Gastroesophageal sphincter (tissue), 4 donors: ENCODE data around the gene NECAP2. TPM values are rescaled to one million over a fixed set of nuclear protein-coding genes. Genes with fewer than 3 reads are reported as not detected.
A peak's percentile ranks its signal among the peaks of the same experiment; 100 is the strongest.
"Not testable (repeated sequence)": the region's sequence is repeated elsewhere in the genome, so short reads cannot be mapped to it uniquely, and the experiment has no call there.

Experiments used
- ATAC-seq: fragments of 150-250 bp; one replicate; pipeline ENCODE4 v1.9.1; 2016; ENCODE audit warnings: mild to moderate bottlenecking, moderate library complexity
- H3K27ac ChIP-seq, 4 donors: fragments of 200-600 bp; sonication (generic) in 3 of 4; 1 replicate in 3 of 4; 2 replicates in 1 of 4; pipeline ENCODE4 v1.5.1; 2016 to 2019
- H3K27me3 ChIP-seq: fragments of 200-600 bp; sonication (generic); one replicate; pipeline ENCODE4 v1.5.1; 2019
- H3K36me3 ChIP-seq, 2 donors: fragments of 200-600 bp; sonication (generic); one replicate each; pipeline ENCODE4 v1.5.1; 2019; ENCODE audit warnings: control low read depth in 1 of 2
- H3K4me1 ChIP-seq, 3 donors: fragments of 200-600 bp; sonication (generic); 1 replicate in 2 of 3; 2 replicates in 1 of 3; pipeline ENCODE4 v1.5.1; 2016 to 2019; ENCODE audit warnings: control low read depth in 2 of 3
- H3K4me3 ChIP-seq, 2 donors: fragments of 200-600 bp; sonication (generic); one replicate each; pipeline ENCODE4 v1.5.1; 2019; ENCODE audit warnings: mild to moderate bottlenecking in 1 of 2, moderate library complexity in 1 of 2
- H3K9me3 ChIP-seq, 3 donors: fragments of 200-600 bp; sonication (generic); one replicate each; pipeline ENCODE4 v1.5.1; 2017 to 2019; ENCODE audit warnings: control low read depth in 2 of 3
- CTCF ChIP-seq, 4 experiments: fragments of 200-600 bp in 2 of 4; fragments of 450-650 bp in 2 of 4; sonication (generic) in 1 of 4; IDR thresholded peaks; one replicate each; pipeline ENCODE4 v1.5.1; 2017 to 2019; ENCODE audit warnings: antibody characterized with exemption in 4 of 4, mild to moderate bottlenecking in 2 of 4, moderate library complexity in 2 of 4
- EP300 ChIP-seq: sonication (generic); formaldehyde crosslinking; IDR thresholded peaks from one replicate; pipeline ENCODE4 v1.6.1; 2017; ENCODE audit warnings: antibody characterized with exemption, mild to moderate bottlenecking
- POLR2A ChIP-seq, 2 donors: fragments of 450-650 bp; IDR thresholded peaks; one replicate each; pipeline ENCODE4 v1.6.1; 2017; ENCODE audit warnings: antibody characterized with exemption in 2 of 2, mild to moderate bottlenecking in 2 of 2, moderate library complexity in 1 of 2
- POLR2AphosphoS5 ChIP-seq: sonication (generic); formaldehyde crosslinking; IDR thresholded peaks from one replicate; pipeline ENCODE4 v1.6.1; 2017; ENCODE audit warnings: antibody characterized with exemption
- WGBS, 2 donors: methylation state at CpG; one replicate each; pipeline ENCODE4 v1.1.5; 2018; ENCODE audit warnings: low coverage in 1 of 2; 5-methylcytosine and 5-hydroxymethylcytosine counted together
- total RNA-seq, 4 donors: library from RNA; depleted of rRNA; stranded (reverse); fragments of >200 nt; gene quantifications; one replicate each; pipeline ENCODE4 v1.1.0, GENCODE V29; 2016

The NECAP2 gene
- total RNA-seq, 4 donors from 2014 or later: 31.4 to 43.2 (median 37.6) TPM

DNA sequence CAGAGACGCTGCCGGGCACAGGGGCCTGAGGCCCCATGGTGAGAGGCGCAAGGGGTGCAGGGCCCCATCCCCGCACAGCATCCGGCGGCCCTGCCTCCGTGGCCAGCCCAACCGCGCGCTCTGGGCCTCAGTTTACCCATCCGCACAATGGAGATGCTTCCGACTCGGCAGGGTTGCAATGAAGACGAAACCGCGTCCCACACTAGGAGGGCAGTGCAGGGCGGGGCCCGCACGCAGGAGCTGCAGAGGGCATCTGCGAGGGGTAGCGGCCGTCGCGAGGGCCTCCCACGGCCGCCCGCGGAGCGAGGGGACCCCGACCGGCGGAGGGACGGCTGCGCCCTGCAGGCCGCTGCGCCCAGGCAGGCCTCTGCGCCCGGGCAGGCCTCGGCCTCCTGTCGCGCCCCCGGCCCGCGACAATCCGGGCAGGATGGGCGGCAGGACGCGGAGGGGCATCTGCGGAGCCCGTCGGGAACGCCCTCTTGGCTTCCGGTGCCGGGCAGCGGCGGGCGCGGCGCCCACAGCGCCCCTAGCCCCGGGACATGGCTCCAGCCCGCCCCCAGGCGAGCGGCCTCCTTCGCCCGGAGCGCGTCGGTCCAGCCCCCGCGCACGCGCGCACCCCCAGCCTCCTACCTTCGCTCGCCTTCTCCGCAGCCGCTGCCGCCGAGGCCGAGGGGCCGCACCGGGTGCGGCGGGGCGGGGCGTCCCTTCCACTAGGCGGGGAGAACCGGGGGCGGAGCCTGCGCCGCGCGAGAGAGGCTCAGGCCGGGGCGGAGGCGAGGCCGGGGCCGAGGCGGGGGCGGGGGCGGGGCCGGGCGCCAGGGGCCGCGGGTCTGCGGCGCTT is 58.3 kb downstream of the NECAP2 start:
- 3% methylated on average over 7 of the region's 108 CpGs; no CpG with 5 or more reads in 1 of the 2 donors for WGBS, 2 donors
- H3K4me1 ChIP-seq: peaks cover 0 to 29% (median 0%) of the 10 kb centered on the region in 3 donors
- no peaks in the 10 kb centered on the region for H3K9me3 ChIP-seq
- H3K4me3 ChIP-seq: peak overlapping the region; percentile 66 to 91
- H3K27ac ChIP-seq: peak overlapping the region; percentile 21 to 91 (median 89)
- H3K27me3 ChIP-seq: no peaks in the 10 kb centered on the region
- ATAC-seq: peak; percentile 94
- no peaks in the 10 kb centered on the region for H3K36me3 ChIP-seq
- peak; percentile 54 to 57 for TF ChIP-seq POLR2A (IDR thresholded peaks at IDR 0.05)
- peak; percentile 64 for TF ChIP-seq POLR2AphosphoS5
- no peak for TF ChIP-seq EP300
- peak in 3 of 4 experiments; percentile 6 to 50 (median 24) for TF ChIP-seq CTCF (IDR thresholded peaks at IDR 0.05)

GRCh38 chr1:16500466-16500865 is 59.9 kb downstream of the NECAP2 start:
- H3K4me1 ChIP-seq: peaks cover 0 to 29% (median 0%) of the 10 kb centered on the region in 3 donors
- peak overlapping the region in 1 of 4 donors; percentile 91 for H3K27ac ChIP-seq
- 90 to 100% methylated on average over 2 to 10 of the region's 11 CpGs for WGBS, 2 donors
- H3K4me3 ChIP-seq, ATAC-seq, H3K36me3 ChIP-seq, H3K27me3 ChIP-seq, H3K9me3 ChIP-seq: not testable (repeated sequence)

- not testable (repeated sequence) for H3K27ac ChIP-seq, H3K9me3 ChIP-seq, H3K4me3 ChIP-seq, H3K27me3 ChIP-seq, H3K36me3 ChIP-seq, ATAC-seq
- 100% methylated on average over 2 to 4 of the region's 5 CpGs for WGBS, 2 donors
- peaks cover 0 to 29% (median 0%) of the 10 kb centered on the region in 3 donors for H3K4me1 ChIP-seq
These were observed 60.5 kb downstream of the NECAP2 start for GRCh38 chr1:16500975-16501374.

DNA sequence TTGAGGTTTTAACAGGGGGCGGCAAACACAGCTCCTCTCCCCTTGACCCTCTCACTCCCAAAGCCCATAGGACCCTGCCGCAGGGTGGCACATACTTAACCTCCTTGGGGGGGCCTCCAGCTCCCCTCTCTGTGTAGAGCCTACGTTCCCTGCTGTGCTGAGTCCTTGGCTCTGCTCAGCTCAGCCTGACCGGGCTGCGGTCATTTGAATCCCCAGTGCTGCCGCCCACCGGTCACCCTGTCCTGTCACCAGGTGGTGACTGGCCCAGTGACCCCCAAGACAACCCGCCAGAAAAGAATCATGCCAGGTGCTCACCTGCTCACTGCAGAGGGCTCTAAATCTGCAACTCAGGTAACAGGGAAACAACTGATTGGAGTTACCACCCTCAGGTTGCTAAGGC is 60.9 kb downstream of the NECAP2 start:
- not testable (repeated sequence) for H3K27ac ChIP-seq, H3K36me3 ChIP-seq, H3K27me3 ChIP-seq, H3K9me3 ChIP-seq, ATAC-seq, H3K4me3 ChIP-seq
- H3K4me1 ChIP-seq: peaks cover 0 to 28% (median 0%) of the 10 kb centered on the region in 3 donors
- WGBS, 2 donors: 82% methylated on average over 7 of the region's 8 CpGs; no CpG with 5 or more reads in 1 of the 2 donors

- H3K27ac ChIP-seq: no peak overlapping the region
- ATAC-seq: no peak
- H3K27me3 ChIP-seq: no peaks in the 10 kb centered on the region
- H3K4me1 ChIP-seq: peaks cover 0 to 10% (median 0%) of the 10 kb centered on the region in 3 donors
- H3K9me3 ChIP-seq: no peaks in the 10 kb centered on the region
- H3K4me3 ChIP-seq: no peak overlapping the region
- WGBS, 2 donors: 72 to 88% methylated on average over 2 of the region's 2 CpGs
- no peak for TF ChIP-seq EP300
- no peak for TF ChIP-seq POLR2A (IDR thresholded peaks at IDR 0.05)
- no peaks in the 10 kb centered on the region for H3K36me3 ChIP-seq
These were observed 63.0 kb downstream of the NECAP2 start for GRCh38 chr1:16503494-16503893.

- H3K9me3 ChIP-seq, H3K4me3 ChIP-seq, H3K36me3 ChIP-seq, ATAC-seq, H3K4me1 ChIP-seq, H3K27ac ChIP-seq, H3K27me3 ChIP-seq: not testable (repeated sequence)
- 80% methylated on average over 1 to 2 of the region's 2 CpGs for WGBS, 2 donors
These were observed 65.3 kb downstream of the NECAP2 start for GRCh38 chr1:16505870-16506269.

DNA sequence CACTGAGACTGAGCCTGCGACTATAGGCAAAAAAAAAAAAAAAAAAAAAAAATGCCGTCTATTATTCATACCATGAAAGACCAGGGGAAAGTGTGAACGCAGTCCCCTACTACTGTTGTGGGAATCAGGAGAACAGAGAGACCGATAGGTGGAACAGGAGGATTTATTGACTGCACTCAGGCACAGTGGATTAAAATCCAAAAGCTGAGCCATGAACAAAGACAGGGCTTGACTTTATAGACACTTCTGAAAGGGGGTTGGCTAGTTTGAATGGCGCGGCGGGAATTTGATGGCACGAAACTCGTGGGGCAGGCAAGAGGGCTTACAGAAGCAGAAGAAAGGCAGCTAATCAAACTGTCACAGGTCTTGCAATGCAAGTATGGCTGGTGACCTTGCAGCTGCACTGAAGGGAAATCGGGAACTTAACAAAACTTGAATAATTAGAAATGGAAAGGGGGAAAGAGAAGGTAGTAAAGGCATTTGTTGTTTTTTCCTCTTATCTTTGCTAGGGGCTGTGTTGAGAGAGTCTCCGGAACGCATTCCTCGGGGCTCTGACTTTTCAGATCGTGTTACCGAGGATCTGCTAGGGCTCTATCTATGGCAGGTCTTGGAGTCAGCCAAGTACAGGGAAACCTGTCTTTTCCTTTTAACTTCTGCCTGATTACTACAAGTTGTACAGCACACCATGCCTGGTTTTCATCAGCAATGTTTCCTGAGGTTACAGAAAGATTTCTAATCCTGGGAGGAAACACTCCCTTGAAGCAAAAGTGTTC is 66.0 kb downstream of the NECAP2 start:
- H3K36me3 ChIP-seq, H3K4me1 ChIP-seq, H3K9me3 ChIP-seq, H3K4me3 ChIP-seq, H3K27me3 ChIP-seq, H3K27ac ChIP-seq, ATAC-seq: not testable (repeated sequence)
- 58 to 64% methylated on average over 11 to 15 of the region's 15 CpGs for WGBS, 2 donors

DNA sequence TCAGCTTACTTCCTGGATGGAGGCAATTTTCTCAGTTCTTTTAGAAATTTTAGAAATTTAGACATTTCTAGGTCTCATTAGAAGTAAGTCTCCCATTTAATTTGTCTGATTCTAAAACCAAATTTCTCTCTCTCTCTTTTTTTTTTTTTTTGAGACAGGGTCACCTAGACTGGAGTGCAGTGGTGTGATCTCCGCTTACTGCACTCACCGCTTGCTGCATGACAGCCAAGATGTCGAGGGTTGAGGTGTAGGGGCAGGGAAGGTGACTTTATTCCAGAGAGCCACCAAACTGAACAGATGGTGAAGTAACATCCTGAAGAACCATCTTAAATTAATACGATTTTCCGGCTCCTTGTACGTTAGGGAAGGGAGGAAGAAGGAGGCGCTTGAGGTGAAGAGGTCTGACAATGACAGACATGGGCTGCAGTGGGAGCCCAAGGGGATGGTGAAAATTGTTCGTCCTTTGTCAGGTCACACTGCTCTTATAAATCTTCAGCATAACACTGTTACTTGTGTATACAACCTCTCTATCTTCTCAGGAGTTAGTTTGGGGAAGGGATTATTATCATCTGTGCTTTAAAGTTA is 68.4 kb downstream of the NECAP2 start:
- not testable (repeated sequence) for H3K27me3 ChIP-seq, H3K27ac ChIP-seq, H3K36me3 ChIP-seq, H3K4me3 ChIP-seq, H3K4me1 ChIP-seq, ATAC-seq, H3K9me3 ChIP-seq
- WGBS, 2 donors: 71 to 73% methylated on average over 6 to 8 of the region's 8 CpGs

Other genes with a start within 250 kb of the NECAP2 start
- 1 to 10 TPM; 2.8 to 3.6 (median 3.4) TPM for gene ARHGEF19, start 228.1 kb upstream of the NECAP2 start, total RNA-seq
- gene CPLANE2, start 203.5 kb upstream of the NECAP2 start, total RNA-seq: 10 to 100 TPM in 2 of 4 donors, 1 to 10 TPM in 2; 6.6 to 45.8 (median 11.0) TPM
- gene FBXO42, start 88.2 kb upstream of the NECAP2 start, total RNA-seq: 10 to 100 TPM; 26.8 to 33.0 (median 29.7) TPM
- 100 to 1,000 TPM in 2 of 4 donors, 10 to 100 TPM in 2; 85.8 to 117 (median 99.4) TPM for gene SZRD1, start 73.5 kb upstream of the NECAP2 start, total RNA-seq
- gene SPATA21, start 3.3 kb upstream of the NECAP2 start, total RNA-seq: 1 to 10 TPM in 1 of 4 donors, under 1 TPM in 1, not detected in 2; 0.12 to 3.6 TPM
- under 1 TPM in 3 of 4 donors, not detected in 1; under 0.01 TPM for gene RNU1-1, start 73.6 kb downstream of the NECAP2 start, total RNA-seq
- gene NBPF1, start 172.8 kb downstream of the NECAP2 start, total RNA-seq: 10 to 100 TPM; 21.8 to 46.6 (median 30.7) TPM
- under 1 TPM in 3 of 4 donors, not detected in 1; under 0.01 TPM for gene RNU1-3, start 226.2 kb downstream of the NECAP2 start, total RNA-seq